ENCODE results near the gene TUBB3.

GRCh38 chr16:89964201-89964600, 41.1 kb downstream of the TUBB3 start:
- no peak for TF ChIP-seq RBBP5 (IDR thresholded peaks at IDR 0.05; ENCODE audit: borderline replicate concordance, low read depth, low read length)
- no peak for TF ChIP-seq CTCF (IDR thresholded peaks at IDR 0.05; ENCODE audit: control extremely low read depth in 1 of 3, insufficient read depth in 1 of 3, low read depth in 1 of 3, low read length in 3 of 3)
- no peak for TF ChIP-seq USF2 (IDR thresholded peaks at IDR 0.05; ENCODE audit: low read length)
- TF ChIP-seq POLR2A (IDR thresholded peaks at IDR 0.05; ENCODE audit: control extremely low read depth in 1 of 2, low read depth in 2 of 2, low read length in 2 of 2): no peak
- no peak for TF ChIP-seq TAF1 (IDR thresholded peaks at IDR 0.05; ENCODE audit: low read depth, low read length)
- TF ChIP-seq SIN3A (conservative IDR thresholded peaks at IDR 0.05 in 1 of 2, IDR thresholded peaks at IDR 0.05 in 1 of 2; ENCODE audit: low read depth in 1 of 2, low read length in 2 of 2): no peak
- no peak for TF ChIP-seq CHD2 (IDR thresholded peaks at IDR 0.05; ENCODE audit: low read length)
- TF ChIP-seq, protein P1, sequence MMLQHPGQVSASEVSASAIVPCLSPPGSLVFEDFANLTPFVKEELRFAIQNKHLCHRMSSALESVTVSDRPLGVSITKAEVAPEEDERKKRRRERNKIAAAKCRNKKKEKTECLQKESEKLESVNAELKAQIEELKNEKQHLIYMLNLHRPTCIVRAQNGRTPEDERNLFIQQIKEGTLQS (IDR thresholded peaks at IDR 0.05; ENCODE audit: insufficient read depth, low read depth, low read length): no peak
- TF ChIP-seq RXRA (IDR thresholded peaks at IDR 0.05; ENCODE audit: insufficient read depth, low read depth, low read length): no peak
- no peak for TF ChIP-seq CEBPB (IDR thresholded peaks at IDR 0.05; ENCODE audit: low read depth, low read length)
- no peak for TF ChIP-seq EGR1 (IDR thresholded peaks at IDR 0.05; ENCODE audit: borderline replicate concordance, low read depth, low read length)
- TF ChIP-seq RAD21 (IDR thresholded peaks at IDR 0.05 in 1 of 2, conservative IDR thresholded peaks at IDR 0.05 in 1 of 2; ENCODE audit: low read depth in 2 of 2, low read length in 2 of 2): no peak
- TF ChIP-seq EP300 (IDR thresholded peaks at IDR 0.05; ENCODE audit: borderline replicate concordance in 1 of 2, low read depth in 2 of 2, low read length in 2 of 2): no peak
